HG02588 (cell line): ENCODE measurements around the gene HS2ST1.
A peak's percentile ranks its signal among the peaks of the same experiment; 100 is the strongest.

Source experiments
- ATAC-seq: cut with Tn5 transposase; IDR thresholded peaks from one replicate; pipeline ENCODE4 v1.9.1; 2021; ENCODE audit warnings: mild to moderate bottlenecking, moderate library complexity; ENCODE audit not compliant: unreplicated experiment

HS2ST1 gene

DNA sequence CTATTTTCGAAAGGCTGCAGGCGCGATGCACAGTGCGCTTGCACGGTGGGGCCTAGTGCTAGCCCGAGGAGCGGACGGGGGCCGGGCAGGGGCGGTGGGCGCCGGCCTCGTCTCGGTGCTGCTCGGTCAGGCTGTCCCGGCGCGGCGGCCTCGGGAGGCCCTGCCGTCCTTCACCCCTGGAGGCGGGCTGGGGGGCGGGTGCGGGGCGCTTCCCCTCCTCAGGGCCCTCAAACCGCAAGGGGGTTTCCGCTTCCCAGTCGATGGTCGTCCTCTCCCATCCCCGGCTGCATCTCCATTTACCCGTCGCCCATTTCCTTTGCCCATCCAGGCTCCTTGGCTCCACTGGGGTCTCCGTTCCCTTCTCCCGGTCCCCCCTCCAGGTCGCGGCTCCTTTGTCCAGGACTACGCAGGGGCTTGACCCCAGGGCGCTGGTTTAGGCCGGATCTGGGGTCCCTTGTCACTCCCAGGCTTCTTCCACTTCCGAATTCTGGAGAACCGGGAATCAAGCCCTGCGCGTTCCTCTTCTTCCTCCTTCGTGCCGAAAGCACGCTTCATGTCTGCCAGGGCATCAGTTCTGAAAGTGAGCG, 217.9 kb downstream of the HS2ST1 start:
- peak; percentile 30 for ATAC-seq

DNA sequence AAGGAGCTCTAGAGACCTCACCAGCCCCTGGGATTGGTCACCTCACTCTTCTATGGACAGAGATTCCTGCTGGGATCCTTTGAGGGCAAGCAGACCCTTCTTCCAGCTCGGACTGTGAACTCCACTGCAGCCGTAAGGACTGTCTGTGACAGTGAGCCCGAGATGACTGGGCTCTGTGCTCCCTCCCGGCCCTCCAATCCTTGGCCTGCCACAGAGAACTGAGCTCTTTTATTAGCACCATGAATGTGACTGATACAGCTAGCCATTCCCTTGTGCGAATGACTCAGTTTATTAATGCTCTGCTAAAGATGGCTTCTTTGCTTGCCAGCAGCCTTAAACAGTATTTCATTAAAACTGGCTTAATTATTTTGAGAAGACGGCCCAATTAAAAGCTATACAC, 219.6 kb downstream of the HS2ST1 start:
- no peak for ATAC-seq

DNA sequence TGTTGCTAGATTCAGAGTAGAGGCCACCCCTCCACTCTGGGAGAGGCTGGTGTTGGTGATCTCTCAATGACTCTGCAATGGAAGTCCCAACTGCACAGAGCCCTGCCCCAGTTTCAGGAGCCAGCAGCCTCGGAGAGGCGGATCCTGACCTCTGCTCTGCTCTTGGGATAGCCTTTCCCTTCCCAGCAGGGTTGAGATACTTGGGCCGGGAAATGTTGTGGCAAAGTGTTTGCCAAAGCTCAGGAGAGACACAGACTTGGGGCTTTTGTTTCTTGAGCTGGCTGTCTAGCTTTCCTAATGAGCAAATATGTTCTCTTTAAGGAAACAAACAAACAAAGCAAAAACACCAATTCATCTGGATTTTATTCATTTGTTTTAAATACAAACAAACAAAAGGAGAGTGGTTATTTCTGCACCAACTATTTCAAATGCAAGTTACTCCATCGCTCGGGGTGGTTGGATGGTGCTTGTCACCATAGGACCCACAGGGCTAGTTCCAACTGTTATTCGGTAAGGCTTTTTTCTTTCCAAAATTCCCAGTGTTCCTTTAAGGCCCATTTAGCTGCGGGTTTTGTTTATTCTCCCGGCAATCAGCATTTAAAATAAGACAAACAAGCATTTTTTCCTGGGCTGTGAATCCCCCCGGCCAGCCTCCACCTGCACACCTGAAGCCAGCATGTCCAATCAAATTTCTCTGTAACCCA, 220.3 kb downstream of the HS2ST1 start:
- ATAC-seq = no peak

DNA sequence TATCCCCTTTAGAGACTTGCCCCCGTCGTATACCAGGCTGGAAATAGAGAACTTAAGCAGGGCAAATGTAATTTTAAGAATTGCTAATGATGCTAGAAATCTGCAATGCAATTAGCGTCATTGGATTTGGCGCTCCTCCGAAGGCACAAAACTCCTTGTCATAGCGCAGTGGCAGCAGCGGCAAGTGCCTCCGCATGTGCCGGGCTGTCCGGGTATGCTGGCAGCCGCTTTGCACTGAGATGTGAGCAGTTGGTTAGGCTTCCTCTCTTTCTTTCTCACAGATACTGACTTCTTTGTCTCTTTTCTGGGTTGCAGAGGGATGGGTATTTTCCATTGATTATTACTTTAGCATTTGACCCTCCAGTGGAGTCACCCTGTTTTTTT, 220.9 kb downstream of the HS2ST1 start:
- ATAC-seq = no peak

DNA sequence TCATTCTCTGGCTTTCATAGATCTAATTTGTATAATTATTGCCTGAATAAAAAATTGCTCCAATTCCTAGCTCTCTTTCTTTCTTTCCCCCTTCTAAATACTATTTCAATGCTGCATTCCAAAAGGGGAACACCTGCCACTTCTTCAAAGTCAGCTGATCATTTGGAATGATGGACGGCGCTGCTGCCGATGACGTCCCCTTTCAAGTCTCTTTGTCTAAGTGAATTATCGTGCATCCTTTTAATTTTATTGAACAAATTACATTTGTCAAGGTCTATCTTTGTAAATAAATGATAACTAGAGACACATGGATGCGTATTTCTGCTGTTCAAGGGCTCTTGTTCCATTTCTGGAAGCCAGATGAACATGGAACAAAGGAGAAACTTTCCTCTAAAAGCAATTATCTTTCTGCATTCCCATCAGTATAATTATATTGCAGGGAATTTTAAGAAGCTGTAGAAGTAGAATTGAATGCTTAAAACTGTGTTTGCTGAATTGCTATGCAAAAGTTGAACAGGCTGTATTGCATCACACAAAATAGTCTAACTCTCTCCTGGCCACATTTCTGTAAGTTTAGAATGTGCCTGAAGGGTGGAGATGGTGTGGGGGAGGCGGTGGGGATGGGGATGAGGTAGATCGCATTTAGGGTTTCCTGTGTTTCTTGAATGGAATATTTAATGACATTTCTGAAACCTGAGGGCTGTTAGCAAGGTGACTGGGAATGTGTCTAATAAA, 222.3 kb downstream of the HS2ST1 start:
- ATAC-seq = no peak

DNA sequence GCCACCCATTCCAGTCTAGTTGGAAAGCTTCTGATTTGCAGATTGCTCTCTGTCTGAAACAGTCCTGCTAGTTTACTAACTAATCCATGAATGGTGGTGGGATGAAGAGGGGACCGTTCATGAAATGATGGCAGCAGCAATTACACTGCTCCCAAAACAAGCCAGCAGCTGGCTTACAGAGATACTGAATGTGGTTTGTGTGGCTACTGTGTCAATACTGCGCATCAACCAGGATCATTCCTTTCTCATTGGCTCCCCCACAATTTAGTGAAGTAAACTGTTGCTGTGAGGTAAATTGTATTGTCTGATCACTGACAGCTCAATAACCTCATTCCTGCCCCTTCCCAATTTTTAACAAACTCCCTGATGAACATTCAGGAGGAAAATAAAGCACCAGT, 222.9 kb downstream of the HS2ST1 start:
- no peak for ATAC-seq

DNA sequence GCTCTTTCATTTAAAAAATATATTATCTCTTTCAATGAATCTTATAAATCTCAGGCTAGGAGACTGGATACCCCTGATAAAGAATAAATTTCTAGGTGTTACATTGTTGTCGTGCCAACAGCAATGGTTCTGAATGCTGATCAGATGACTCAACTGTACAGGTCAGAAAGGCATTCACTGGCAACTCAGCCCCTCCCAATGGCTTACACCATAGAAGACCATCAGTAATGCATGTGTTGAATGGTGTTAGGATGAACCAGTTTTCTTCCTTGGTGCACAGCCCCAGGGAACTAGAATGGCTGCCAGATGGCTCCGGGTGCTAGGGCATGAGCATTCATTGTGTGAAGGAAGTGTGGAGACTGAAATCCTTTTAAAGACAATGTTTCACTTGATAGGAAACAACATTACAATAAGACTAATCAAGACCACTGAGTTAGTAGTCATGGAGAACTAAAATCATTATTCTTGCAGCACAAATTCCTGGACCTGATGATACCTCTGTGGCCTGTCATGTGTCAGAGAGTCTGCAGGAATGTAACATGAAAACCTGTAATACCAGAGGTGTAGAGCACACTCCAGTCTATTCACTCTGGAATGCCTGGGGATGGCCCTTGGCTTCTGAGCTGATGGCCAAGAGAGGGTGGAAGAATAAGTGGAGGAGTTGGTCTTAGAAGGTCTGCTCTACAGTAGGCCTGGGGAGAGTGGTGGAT, 226.6 kb downstream of the HS2ST1 start:
- ATAC-seq = no peak

DNA sequence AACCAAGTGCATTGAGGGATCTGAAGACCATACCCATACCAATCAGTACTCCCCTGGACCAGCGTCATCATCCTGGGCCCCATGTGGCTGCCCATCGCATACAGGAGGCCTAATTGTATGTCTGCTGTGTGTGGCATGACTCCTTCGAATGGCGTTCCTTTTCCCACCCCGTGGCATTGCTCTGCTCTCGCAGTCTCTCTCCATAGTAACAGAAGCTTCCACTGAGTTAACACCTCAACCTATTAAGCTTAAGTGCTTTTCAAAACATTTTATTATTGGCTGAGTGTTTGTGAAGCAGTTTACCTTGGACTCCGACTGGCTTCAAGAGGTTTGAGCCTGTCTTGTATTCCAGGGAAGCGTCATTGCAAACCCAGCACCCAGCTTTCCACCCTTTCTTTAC, 227.1 kb downstream of the HS2ST1 start:
- no peak for ATAC-seq

DNA sequence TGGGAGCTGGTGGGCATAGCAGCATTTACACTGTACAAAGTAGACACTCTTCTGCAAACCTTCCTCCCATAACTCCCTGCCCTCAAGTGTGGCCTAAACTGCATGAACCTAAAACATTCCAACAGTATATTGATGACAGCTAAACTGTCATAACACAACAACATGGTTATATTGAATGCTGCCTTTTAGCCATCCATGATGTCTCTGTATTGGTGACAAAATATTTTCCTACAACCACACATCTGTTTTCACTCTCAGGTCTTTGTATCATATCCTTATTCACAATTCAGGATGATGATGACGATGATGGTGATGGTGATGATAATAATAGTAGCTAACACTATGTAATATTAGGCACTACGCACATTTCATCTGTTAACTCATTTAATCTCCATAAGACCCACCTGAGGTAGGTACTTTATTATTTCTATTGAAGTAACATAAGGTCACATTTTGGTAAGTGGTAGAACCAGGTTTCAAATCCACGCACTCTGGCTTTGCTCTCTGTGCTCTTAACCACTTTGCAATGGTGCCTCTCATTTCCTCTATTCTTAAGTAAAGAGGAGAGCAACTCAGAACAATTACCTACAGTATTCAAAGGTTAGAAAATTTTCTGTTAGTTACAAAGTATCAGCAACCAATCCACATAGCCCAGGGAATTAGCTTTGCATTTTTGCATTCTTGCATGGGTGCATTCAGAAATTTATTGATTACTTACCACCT, 229.1 kb downstream of the HS2ST1 start:
- no peak for ATAC-seq

DNA sequence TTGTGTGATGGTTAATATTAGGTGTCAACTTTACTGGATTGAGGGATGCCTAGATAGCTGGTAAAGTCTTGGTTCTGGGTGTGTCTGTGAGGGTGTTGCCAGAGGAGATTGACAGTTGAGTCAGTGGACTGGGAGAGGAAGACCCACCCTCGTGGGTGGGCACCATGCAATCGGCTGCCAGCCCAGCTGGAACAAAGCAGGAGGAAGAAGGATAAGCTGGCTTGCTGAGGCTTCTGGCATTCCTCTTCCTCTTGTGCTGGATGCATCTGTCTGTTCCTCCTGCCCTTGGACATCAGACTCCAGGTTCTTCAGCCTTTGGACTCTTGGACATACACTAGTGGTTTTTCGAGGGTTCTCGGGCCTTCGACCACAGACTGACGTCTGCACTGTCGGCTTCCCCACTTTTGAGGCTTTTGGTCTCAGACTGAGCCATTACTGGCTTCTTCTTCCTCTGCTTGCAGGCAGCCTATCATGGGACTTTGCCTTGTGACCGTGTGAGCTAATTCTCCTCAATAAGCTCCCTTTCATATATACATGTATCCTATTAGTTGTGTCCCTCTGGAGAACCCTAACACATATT, 230.0 kb downstream of the HS2ST1 start:
- no peak for ATAC-seq

DNA sequence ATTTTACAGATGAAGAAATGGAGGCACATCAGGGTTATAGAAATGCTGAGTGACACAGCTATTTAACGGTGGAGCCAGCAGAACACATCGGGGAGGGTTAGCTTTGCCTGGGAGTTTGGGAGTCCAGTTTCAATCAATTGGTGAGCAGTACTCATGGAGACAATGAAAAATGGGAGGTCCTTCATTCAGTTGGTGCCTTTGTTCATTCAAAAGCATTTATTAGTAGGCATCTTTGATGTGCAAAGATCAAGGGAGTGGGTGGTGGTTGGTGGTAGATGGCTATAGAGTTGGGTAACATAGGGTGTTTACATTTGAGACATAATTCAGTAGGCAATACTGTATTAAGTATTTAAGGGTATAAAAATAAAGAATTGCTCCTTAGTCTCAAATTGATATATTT, 230.5 kb downstream of the HS2ST1 start:
- ATAC-seq = no peak

DNA sequence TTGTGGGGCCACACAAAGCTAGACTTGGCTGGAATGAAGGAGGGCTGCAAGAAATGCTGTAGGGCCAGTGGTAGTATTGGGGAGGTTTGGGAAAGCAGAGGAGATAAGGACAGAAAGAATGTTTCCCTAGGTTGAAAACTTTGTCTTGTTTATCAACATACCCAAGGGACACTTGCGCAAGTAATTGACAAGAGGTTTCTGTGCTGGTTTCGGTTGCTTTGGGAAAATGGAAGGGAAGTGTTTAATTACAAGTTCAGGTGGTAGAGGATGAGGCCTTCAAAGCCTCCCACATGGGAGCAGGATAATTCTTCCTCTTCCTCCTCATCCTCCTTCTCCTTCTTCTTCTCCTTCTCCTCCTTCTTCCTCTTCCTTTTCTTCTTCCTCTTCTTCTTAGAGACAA, 232.1 kb downstream of the HS2ST1 start:
- no peak for ATAC-seq

DNA sequence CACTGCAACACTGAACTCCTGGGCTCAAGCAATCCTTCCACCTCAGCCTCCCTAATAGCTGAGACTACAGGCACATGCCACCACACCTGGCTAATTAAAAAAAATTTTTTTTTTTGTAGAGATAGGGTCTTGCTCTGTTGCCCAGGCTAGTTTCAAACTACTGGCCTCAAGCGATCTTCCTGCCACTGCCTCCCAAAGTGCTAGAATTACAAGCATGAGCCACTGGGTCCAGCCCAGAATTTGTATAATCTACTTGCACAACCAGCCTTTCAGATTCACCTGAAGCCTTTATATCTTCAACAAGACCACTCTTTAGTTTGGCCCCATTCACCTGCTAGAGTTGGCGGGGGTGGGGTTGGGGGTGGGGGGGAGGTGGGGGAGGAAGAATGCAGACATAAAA, 232.6 kb downstream of the HS2ST1 start:
- no peak for ATAC-seq

DNA sequence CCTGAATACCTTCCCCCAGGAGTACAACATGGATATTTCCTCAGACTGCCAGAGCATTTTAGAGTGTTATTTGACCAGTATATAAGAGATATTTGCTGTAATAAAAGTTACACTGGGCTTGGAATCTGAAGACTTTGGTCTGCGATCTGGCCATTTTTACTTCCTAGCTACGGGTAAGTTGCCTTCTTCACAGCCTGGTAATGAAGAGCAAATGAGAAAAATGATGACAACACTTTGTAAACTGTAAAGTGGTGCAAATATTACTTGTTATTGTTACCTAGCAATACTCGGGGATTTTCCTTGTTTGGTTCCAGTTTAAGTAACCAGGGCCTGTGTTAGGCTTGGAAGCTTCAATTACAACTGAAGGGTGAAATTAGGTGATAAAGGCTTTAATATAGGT, 233.4 kb downstream of the HS2ST1 start:
- no peak for ATAC-seq

DNA sequence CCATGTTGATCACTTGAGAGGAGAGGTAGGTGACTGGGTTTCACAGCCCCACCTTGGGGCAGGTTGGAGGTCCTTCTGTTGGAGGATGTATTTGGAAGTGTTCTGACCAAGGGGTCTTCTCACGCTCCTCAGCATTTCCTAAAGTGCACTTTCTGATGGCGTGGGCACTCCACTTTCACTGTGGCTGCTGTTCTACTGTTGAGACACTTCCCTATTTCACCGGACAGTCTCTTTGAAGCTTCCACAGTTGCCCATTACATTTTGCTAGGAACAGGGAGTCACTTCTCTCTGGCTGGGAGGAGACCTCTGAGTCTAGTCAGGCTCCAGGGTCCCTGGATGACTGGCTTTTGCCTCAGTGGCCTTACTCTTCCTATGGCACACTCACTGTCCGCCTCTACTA, 234.2 kb downstream of the HS2ST1 start:
- no peak for ATAC-seq

DNA sequence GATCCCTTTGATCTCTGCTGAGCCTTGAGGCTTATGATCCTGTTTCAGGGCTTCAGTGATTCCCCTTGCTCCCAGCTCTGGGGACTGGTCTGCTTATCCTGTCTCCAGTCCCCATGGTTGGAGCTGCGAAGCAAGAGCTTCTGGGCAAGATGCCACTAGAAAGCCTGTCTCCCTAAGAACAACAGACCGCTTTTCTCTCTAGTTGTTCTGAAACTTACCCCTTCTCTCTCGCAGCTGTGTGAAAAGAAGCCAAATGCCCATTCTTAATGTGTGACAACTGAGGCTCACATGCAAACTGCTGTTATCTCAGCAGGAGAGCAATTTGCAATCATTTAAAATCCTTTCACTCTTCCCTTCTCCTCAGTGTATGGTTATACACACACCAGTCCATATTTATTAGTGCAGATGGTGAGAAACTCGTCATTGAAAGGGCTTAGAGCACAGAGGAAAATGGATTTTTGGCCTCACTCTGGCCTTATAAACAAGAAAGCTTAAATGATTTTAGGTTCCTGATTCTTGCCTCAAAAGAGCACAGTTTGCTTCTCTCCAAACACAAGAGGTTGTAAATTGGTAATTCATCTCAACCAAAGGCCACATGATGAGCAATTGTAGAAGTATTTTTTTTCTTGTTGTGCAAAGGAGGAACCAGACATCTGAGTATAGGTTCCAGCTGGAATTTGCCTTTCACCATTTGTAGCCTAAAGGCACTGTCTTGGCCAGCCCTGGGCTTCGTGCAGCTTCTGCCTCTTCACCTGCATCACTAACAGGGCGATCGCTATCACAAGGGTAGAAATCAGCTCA, 235.0 kb downstream of the HS2ST1 start:
- ATAC-seq = no peak

DNA sequence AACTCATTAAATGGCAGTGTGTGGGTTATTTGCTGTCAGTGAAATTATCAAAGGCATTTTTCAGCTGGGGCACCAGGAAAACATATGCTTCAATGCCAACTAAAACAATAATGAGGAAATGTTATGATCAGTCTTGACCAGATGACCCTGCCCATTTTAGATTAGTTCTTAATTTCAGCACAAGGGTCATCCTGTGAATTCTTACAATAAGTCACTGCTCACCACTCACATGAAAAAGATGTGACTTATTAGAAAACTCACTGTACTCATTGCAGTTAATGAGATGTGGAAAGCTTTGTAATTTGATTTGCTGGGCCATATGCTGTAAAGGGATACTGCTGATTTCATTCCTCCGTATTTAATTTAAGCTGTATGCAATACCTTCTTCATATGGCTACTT, 235.7 kb downstream of the HS2ST1 start:
- no peak for ATAC-seq

DNA sequence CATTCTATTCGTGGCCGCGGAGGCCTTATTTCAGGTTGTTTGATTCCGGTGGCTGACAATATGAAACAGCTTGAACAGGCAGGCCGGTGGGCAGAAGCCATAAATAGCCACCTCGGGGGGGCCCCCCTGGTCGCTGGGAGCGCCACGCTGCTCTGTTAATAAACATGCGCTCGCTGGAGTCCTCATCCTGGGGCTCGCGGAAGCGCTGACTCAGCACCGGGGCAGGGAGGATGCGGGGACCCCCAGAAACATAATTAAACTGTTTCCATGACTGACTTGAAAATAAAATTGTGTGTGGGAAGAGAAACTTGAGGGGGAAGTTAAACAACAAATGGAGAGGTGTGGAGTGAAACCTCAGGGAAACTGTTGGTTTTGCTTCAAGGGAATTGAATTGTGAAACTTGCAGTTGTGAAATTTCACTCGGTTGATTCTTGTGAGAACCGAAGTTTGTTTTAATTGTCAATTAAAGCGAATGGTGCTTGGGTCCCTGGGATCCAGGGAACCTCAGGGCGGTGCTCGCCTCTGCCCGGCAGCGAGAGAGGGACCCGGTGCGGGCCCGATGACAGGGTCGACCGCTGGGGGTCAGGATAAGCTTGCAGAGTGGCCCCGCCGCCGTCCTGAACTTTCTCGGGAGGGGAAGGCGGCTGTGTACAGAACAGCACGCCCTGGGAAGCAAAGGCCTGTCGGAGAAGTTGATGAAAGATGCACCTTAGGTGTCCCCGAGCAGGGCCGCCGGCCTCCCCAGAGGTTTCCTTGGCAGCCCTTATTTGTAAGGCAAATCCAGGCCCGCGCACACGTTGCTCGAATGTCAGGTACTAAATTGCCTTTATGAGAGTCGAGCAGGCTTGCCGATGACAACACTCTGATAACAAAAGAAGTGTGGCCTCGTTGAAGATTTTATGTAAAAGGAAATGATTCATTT, 237.3 kb downstream of the HS2ST1 start:
- ATAC-seq = peak; percentile 76

DNA sequence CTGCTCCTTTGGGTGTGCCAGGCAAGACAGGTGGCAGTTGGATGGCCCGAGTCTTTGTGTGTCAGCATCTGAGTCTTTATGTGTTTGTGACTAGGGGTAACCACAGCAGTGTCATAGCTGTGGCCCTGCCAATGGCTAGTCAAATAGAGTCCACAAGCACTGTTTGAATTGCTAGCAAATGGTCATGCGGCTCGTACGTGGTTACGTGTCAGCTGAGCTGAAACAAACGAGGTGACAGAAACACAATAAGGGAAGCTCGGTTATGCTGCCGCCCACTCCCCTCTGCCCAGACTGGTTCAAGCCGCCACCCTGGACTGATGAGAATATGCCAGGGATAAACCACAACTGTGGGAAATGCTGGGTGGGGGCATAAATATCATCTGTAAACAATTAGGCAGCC, 239.9 kb downstream of the HS2ST1 start:
- ATAC-seq = no peak
